Lower leg skin (tissue), 4 donors: ENCODE measurements around the gene ALDH1A1. TPM values are rescaled to one million over a fixed set of nuclear protein-coding genes. Genes with fewer than 3 reads are reported as not detected.
"Not testable (repeated sequence)": the region's sequence is repeated elsewhere in the genome, so short reads cannot be mapped to it uniquely, and the experiment has no call there.

Source experiments
- DNase-seq, 2 donors: peaks; one replicate each; pipeline ENCODE4 v3.0.0-alpha.2; 2019; ENCODE audit warnings: low spot score in 2 of 2
- H3K4me3 ChIP-seq: fragments of 200-600 bp; sonication (generic); 2 replicates; pipeline ENCODE4 v1.5.1; 2017; ENCODE audit warnings: mild to moderate bottlenecking, low read depth; ENCODE audit not compliant: poor library complexity, severe bottlenecking
- POLR2A ChIP-seq, 2 donors: fragments of 450-650 bp; IDR thresholded peaks; one replicate each; pipeline ENCODE4 v1.6.1; 2016 to 2017; ENCODE audit warnings: antibody characterized with exemption in 2 of 2, mild to moderate bottlenecking in 1 of 2, moderate library complexity in 1 of 2
- WGBS, 2 donors: methylation state at CpG; one replicate each; pipeline ENCODE4 v1.1.5; 2018; 5-methylcytosine and 5-hydroxymethylcytosine counted together
- intact Hi-C: fragments of 100-400 bp; cut with DNase I; formaldehyde crosslinking; loops from one replicate; pipeline ENCODE4 v1.15.0; 2023; ENCODE audit warnings: low total_unique reads
- total RNA-seq, 4 donors: library from RNA; depleted of rRNA; stranded (reverse); fragments of >200 nt; gene quantifications; one replicate each; pipeline ENCODE4 v1.1.0, GENCODE V29; 2016
- TF ChIP-seq, protein P1 (sequence below), 3 donors: fragments of 450-650 bp; IDR thresholded peaks; one replicate each; pipeline ENCODE4 v1.5.1; 2016; ENCODE audit warnings: antibody characterized with exemption in 3 of 3, mild to moderate bottlenecking in 3 of 3, moderate library complexity in 2 of 3

Gene ALDH1A1
- total RNA-seq, 4 donors from 2014 or later, result 8.8 to 18.5 (median 13.1) TPM

DNA sequence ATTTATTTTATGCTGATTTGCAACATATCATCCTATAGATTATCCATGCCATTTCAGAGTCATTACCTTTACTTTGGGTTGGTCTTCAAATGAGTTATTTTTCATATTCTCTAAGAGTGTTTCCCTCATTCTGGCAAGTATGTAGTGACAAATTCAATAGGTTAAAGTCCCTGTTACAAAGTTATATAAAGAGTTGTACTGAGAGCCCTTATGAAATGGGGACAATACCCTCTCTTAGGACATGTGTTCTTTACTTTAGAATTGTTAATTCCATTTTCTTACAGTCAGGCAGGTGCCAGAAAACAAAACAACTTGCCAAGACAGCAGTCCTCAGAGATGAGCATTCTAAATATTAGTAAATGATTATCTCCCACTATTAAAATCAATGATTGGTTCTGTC lies 6.0 kb downstream of the ALDH1A1 start:
- intact Hi-C loops, result no loop called here
- no peak overlapping the region for H3K4me3 ChIP-seq
- TF ChIP-seq POLR2A (IDR thresholded peaks at IDR 0.05), result no peak
- TF ChIP-seq, protein P1, sequence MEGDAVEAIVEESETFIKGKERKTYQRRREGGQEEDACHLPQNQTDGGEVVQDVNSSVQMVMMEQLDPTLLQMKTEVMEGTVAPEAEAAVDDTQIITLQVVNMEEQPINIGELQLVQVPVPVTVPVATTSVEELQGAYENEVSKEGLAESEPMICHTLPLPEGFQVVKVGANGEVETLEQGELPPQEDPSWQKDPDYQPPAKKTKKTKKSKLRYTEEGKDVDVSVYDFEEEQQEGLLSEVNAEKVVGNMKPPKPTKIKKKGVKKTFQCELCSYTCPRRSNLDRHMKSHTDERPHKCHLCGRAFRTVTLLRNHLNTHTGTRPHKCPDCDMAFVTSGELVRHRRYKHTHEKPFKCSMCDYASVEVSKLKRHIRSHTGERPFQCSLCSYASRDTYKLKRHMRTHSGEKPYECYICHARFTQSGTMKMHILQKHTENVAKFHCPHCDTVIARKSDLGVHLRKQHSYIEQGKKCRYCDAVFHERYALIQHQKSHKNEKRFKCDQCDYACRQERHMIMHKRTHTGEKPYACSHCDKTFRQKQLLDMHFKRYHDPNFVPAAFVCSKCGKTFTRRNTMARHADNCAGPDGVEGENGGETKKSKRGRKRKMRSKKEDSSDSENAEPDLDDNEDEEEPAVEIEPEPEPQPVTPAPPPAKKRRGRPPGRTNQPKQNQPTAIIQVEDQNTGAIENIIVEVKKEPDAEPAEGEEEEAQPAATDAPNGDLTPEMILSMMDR (IDR thresholded peaks at IDR 0.05), result no peak
- no peak for DNase-seq

DNA sequence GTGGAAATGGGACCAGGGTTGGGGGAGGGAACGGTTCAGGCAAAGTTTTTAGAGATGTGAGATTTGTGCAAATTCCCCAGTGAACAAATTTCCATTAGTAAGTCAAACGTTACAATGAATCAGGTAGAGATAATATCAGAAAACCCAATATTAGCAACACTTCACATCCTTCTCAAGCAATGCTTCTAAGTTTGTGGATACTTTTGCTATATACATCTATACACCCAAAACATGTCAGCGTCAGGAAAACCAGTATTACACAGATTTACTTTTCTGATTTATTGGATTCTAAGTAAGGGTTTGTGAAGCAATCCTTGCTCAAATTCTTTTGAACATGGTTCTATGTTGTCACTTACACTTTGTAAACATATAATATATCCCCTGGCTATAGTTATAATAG lies 6.5 kb downstream of the ALDH1A1 start:
- intact Hi-C loops, result no loop called here
- TF ChIP-seq, protein P1 (IDR thresholded peaks at IDR 0.05), result no peak
- no peak for TF ChIP-seq POLR2A (IDR thresholded peaks at IDR 0.05)
- H3K4me3 ChIP-seq, result no peak overlapping the region
- 85 to 86% methylated on average over 3 of the region's 3 CpGs for WGBS, 2 donors
- no peak for DNase-seq

DNA sequence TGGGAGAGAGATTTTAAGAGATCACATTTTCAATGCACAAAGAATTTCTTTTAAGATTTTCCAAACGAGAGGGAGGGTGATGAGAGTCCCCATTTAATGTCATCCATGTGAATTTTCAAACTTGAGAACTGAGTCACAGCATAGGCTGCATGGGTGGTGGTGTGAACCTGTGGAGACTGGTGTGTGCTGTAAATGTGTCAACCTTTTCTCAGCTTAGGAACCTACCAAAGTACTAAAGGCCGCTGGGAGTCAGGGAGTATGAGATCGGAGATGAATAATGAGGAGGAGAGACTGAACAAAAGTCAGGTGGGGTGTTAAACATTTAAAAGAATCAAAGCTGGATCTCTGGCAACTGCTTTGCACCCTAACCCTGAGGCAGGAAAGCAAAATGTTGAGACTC lies 7.5 kb downstream of the ALDH1A1 start:
- WGBS, 2 donors, result 67 to 73% methylated on average over 3 of the region's 3 CpGs
- TF ChIP-seq POLR2A (IDR thresholded peaks at IDR 0.05), result no peak
- TF ChIP-seq, protein P1 (IDR thresholded peaks at IDR 0.05), result no peak
- intact Hi-C loops, result no loop called here
- no peak for DNase-seq
- H3K4me3 ChIP-seq, result no peak overlapping the region

DNA sequence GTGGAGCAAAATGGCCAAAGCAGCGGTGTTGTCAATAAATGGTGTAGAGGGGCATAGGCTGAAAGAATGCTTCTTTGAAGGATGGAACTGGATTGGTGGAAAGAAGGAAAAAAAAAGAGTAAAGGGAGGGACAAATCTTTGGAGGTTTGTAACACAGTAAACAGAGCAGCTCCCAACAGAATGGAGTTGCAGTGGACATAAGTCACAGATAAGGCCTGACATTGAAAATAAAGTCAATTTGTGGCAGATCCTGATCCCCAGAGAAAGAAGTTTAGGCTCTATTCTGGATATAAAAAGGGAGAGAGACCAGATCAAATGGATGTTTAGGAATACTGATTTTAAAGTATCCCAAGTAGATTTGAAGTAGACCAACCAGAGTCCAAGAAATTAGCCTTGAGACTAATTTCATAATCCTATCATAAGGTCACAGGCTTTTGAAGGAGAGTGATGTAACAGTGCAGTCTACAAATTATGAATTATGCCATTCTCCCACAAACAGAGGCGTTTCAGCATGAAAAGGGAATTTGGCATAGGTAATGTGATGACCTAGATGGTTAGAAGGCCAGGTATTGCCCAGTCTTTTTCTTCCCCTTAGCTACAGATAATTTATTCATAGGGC lies 8.9 kb downstream of the ALDH1A1 start:
- H3K4me3 ChIP-seq, result no peak overlapping the region
- TF ChIP-seq, protein P1 (IDR thresholded peaks at IDR 0.05), result no peak
- TF ChIP-seq POLR2A (IDR thresholded peaks at IDR 0.05), result no peak
- WGBS, 2 donors, result 90% methylated on average over 2 of the region's 2 CpGs
- no peak for DNase-seq
- intact Hi-C loops, result no loop called here

DNA sequence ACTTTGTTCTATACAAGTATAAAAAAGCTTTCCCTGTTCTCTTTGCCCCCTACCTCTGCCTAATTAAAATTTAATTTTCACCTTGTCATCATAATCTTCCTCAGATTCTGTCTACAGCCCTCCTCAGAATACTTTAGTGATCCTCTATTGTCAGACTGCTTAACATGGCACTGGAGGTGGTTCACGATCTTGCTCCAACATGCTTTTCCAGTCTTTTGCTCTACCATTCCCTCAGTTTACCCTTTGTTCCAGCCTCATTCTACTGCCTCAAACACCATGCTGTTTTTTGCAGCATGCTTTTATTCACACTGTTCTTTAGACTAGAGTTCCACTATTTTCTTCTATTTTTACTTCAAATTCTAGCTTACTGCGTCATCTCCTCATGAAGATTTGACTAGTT lies 10.4 kb downstream of the ALDH1A1 start:
- 98% methylated on average over 2 of the region's 2 CpGs for WGBS, 2 donors

DNA sequence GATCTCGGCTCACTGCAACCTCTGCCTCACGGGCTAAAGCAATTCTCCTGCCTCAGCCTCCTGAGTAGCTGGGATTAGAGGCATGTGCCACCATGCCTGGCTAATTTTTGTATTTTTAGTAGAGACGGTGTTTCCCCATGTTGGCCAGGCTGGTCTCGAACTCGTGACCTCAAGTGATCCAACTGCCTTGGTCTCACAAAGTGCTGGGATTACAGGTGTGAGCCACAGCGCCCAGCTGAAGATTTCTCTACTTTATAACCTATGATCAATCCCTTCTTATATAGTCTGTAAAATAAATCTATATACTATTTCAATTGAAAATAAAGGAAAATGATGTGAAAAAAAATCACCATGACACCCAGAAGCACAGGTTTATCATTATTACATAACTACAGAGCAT lies 13.3 kb downstream of the ALDH1A1 start:
- intact Hi-C loops, DNase-seq, H3K4me3 ChIP-seq: not testable (repeated sequence)
- 78 to 83% methylated on average over 6 of the region's 6 CpGs for WGBS, 2 donors

More for the DNA sequence above, 10.4 kb downstream of the ALDH1A1 start:
- no peak for DNase-seq
- intact Hi-C loops, result no loop called here
- no peak overlapping the region for H3K4me3 ChIP-seq
- no peak for TF ChIP-seq POLR2A (IDR thresholded peaks at IDR 0.05)
- TF ChIP-seq, protein P1 (IDR thresholded peaks at IDR 0.05), result no peak
